ENCODE measurements around the gene ASB7.

The ASB7 gene

DNA sequence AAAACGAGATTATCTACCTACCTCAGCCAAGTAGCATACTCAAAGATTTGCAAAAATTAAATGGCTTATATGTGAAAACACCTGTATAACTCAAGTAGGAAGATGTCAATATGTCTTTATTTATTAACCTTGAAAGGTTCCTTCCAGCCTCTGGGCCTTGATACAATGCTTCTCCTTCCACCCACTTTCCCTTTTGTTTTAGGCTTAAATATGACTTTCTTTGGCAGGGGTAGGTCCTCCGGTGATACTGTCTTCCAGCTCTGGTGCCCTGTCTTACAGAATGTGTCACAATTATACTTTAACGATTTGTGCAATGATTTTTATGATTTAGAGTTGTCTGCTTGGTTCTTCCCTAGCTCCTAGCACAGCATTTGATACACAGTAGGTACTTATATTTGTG, 4.5 kb upstream of the ASB7 start:
- no peak for DNase-seq (ENCODE audit: low read depth in 2 of 2)

DNA sequence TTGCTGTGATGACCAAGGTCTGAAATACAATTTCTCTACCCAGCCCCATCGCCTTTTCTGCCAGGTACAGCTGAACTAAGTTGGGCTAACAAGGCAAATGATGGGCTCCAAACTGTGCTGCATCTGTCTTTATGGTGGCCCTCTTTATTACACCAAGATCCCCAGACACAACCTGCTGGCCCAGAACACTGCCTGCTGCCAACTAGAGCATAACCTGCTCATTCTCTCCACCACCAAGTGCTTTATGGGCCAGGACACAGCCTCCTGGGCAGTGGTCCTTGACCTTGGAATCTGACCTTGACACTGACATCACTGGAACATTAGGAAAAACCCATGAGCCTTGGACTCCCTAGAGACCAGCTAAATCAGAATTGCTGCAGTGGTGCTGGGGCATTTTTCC, 3.7 kb upstream of the ASB7 start:
- no peak for DNase-seq (ENCODE audit: low read depth in 2 of 2)

DNA sequence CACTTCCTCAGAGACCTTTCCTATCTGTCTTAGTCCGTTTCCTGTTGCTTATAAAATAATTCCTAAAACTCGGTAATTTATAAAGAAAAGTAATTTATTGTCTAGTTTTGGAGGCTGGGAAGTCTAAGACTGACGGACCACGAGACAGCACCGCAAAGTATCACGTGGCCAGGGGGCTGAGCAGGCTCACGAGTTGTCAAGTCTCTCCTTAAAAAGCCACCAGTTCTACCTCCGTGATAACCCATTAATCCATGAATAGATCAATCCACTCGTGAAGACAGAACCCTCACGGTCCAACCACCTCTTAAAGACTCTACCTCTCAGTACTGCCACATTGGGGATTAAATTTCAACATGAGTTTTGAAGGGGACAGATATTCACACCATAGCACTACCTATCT, 1.2 kb upstream of the ASB7 start:
- no peak for DNase-seq (ENCODE audit: low read depth in 2 of 2)

DNA sequence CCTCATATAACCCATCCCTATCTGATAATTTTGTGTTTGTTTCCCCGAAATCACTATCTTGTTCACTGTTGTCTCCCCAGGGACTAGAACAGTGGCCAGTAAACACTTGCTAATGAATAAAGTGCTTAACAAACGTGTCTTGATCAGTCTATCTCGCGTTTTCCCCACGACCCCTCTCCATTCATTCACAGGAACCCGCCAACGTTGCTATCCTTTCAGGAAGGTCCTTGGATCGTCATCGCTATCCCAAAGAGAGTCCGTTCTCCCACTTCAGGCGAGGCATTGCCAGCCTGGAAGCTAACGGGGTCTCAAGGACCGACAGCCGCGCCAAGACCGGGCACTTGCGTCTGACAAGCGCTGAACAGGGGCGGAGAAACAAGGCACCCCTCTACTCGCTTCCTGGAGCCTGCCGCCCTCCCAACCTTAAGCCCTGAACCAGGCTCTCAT, 749 bp upstream of the ASB7 start:
- no peak for DNase-seq (ENCODE audit: low read depth in 2 of 2)

DNA sequence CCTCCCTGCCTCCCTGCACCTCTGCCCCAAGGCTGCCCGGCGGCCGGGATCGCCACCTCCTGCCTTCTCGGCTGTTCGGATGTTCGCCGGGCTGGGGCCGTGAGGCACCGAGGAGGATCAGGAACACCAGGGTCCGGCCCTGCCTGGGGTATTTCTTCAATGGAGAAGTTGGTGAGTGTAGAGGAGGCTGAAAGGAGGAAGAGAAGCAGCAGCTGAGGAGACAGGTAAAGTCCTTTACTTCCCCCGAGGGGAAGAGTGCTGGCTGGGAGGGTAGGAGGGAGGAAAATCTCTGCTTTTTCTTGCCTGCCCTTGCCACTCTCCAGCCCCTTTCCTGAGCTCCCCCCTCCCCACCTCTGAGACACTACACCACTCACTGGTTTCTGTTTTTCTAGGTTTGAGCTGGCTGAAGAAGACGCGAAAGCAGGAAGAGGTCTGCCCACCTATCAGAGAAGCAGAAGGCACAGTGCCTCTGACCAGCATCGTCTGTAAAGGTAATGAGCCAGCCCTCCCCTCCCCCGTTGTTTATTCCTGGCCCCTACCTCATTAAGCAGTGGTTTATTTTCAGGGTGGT, 519 bp downstream of the ASB7 start:
- DNase-seq (ENCODE audit: low read depth in 2 of 2) = no peak

DNA sequence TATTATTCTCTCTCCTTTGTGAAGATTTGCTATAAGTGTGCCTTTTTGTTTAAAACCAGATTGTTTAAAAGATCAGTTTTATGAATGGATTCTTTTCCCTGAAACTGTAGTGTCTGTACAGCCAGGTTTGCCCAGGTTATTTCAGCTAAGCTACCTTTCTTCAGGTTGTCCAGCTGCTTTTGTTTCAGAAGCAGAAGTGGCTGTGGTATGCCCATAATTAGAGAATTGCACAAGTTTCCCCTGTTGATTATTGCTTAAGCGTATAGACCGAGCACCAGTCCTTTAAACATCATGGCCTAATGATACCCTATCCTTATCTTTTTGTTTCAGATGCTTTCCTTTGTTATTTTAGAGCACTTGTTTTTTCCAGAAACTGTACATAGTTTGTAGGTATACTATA, 10.2 kb downstream of the ASB7 start:
- no peak for DNase-seq (ENCODE audit: low read depth in 2 of 2)

DNA sequence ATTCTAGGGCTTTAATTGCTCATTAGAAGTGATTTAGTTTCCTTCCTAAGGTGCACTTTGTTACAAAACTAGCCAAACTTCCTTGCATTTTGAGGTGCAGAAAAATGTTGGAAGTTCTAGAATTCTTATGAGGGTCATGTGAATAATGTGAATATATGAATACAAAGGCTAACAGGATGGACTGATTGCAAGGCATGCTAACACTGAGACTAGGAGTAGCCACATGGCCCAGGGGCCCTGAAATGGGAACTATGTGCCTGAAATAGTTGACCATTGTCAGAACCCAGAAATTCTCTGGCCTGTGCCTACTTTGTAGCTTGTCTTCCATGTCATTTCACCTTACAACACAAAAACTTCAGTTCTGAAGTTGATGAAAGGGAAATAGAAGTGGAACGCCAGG, 10.8 kb downstream of the ASB7 start:
- no peak for DNase-seq (ENCODE audit: low read depth in 2 of 2)

DNA sequence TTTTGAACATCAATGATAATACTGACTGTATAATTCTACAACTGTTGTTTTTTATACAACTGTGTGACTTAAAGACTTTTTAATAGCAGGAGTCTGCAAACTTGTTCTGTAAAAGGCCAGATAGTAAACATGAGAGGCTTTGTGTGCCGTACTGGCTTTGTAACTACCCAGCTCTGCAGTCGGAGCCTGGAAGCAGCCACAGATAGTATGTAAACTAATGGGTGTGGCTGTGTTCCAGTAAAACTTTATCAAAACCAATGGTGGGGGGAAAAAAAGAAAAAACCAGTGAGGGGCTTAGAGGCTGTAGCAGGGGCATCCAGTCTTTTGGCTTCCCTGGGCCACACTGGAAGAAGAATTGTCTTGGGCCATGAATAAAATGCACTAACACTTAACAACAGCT, 11.9 kb downstream of the ASB7 start:
- DNase-seq (ENCODE audit: low read depth in 2 of 2) = no peak

DNA sequence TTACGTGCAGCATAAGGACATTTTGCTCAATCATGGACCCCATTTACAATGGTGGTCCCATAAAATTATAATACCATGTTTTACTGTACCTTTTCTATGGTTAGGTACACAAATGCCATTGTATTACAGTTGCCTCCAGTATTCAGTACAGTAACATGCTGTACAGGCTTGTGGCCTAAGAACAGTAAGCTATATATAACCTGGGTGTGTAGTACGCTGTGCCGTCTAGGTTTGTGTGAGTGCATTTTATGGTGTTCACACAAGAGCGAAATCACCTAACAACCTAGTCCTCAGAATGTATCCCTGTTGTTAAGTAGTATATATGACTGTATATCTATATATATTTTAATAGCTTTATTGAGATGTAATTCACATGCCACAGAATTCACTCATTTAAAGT, 12.5 kb downstream of the ASB7 start:
- no peak for DNase-seq (ENCODE audit: low read depth in 2 of 2)

DNA sequence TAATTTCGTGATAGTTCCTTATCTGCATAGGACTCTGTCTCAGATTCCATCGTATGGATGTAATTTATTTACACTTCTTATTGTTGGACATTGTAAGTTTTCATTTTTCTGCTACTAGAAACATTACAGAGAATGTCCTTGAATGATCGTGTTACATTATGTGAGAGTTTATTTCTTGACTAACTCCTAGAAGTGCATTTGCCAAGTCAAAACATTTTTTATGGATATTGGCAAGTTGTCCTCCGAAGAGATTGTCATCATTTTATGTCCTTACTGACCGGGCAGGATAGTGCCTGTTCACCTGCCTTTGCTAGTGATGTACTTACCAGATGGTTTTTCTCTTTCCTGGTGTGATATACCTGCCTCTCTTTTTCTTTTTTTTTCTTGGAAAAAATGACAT, 13.4 kb downstream of the ASB7 start:
- no peak for DNase-seq (ENCODE audit: low read depth in 2 of 2)

DNA sequence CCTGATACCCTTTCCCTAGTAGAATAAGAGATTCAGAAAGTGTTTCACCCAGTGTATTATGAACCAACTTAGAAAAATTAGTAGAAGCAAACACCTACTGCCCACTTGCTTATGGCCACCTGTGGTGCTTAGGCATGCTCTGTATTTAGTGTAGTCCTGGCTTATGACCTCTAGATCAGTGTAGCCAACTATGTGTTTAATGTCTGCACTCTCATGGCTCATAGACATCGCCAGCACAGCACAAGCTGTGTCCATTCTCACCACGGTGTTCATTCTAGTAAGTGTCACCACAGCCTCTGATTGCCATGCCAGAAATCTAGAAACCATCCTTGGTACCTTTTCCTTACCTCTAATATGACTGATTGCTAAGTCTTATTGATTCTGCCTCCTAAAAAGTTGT, 14.3 kb downstream of the ASB7 start:
- DNase-seq (ENCODE audit: low read depth in 2 of 2) = no peak

DNA sequence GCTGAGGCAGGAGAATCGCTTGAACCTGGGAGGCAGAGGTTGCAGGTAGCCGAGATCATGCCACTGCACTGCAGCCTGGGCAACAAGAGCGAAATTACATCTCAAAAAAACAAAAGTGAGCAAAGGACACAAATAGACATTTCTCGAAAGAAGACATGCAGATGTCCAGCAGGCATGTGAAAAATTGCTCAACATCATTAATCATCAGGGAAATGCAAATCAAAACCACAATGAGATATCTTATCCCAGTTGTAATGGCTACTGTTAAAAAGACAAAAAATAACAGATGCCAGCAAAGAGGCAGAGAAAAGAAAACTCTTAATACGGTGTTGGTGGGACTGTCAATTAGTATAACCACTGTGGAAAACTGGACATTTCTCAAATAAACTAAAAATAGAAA, 20.9 kb downstream of the ASB7 start:
- DNase-seq (ENCODE audit: low read depth in 2 of 2) = no peak

DNA sequence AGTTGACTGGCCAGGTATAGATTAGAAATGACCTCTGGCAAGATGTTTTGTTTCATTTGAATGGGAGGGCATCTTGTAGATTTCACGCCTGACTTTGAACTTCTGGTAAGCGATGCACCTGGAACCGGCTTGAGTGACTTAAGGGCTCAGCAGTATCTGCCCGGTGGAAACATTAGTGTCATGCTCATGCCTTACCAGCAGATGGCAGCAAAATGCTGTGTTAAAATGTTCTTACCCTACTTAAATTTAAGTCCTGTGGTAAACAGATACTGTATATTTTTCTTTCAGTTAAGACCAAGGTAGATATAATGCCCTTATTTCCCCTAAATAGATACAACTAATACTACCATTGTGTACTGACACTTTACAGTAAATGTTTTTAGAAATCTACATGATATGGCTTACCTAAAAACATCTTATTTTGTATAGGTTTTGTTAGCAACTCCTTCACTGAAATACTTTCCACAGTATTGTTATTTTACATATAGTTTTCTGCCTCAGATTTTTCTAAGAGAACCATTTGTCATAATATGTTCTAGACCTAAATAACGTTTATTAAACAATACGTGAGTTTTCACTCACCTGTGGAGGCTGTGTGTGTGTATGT, 25.5 kb downstream of the ASB7 start:
- DNase-seq (ENCODE audit: low read depth in 2 of 2) = peak; percentile 15 to 64

DNA sequence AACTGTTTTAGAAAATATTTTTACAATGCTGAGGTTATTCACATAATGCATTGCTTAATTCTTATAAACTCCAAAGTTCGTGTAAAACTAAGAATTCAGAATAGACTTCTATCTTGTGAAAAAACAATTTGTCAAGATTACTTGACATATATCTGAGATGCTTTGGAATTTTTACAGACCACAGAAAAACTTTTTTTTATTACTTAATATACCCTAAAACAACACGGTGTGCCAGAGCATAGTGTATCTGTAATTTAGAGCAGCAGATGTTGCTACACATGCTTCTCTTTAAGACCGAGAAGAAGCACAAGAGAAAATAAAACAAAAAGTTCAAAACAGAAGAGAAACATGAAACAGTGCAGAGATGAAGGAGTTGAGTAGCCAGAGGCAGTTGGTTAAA, 26.4 kb downstream of the ASB7 start:
- DNase-seq (ENCODE audit: low read depth in 2 of 2) = no peak

DNA sequence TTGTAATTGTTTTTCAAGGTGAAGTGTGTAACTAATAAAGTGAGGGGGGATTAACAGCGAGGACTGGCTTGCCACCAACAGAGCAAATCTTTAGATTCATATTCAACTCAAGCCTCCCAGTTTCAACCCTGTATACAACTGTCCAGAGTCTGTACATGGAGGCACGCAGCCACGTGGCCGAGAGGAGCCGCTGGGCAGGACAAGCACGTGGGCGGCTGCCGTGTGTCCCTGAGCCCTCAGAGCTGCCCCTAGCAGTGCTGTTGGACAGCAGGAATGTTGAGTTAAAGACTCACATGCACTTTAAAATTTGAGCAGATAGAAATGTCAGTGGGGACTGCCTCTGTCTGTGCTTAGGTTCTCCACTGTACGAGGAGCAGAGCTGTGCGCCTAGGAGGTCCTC, 29.4 kb downstream of the ASB7 start:
- no peak for DNase-seq (ENCODE audit: low read depth in 2 of 2)

DNA sequence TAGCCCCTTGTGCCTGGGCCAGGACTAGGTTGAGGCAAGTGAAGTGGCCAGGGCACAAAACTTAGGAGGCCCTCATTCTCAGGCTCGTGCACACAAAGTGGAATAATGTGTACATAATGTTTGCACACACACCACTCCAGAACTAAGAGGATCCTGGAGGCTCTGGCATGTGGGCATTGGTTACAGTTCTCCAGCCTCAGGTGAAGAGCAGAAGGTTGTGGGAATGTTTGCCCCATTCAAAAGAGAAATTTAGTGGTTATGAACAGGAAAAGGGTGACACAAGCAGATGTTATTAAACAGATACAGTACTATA, 31.3 kb downstream of the ASB7 start:
- no peak for DNase-seq (ENCODE audit: low read depth in 2 of 2)

DNA sequence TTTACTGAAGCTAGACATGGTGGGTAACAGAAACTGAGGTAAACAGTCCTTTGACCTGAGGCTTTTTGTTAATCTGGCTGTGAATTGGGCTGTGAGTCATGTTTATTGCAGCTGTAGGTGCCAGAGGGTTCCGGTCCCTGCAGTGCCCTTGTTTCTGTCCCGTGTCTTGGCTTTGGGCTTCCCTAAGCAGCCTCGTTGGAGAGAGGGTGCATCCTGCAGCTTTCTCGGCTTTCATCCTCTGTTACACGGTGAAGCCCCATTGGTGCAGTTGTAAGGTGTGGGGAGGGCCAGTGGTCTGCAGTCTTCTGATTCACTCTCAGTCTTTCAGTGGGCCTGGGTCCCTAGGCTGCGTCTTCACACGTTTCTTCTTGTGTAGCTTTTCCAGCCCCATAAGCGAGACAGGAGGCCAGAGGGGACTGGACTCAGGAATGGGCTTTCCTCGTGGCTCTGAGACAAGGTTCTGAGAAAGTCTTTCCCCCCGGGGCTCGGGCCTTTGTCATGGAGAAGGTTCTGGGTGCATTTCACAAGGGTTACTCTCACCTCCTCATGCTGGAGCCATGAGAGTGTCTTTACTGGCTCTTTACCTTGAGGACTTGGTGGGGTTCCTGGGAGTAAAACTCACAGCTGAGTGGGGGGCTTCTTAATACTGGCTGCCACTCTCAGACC, 33.1 kb downstream of the ASB7 start:
- no peak for DNase-seq (ENCODE audit: low read depth in 2 of 2)

DNA sequence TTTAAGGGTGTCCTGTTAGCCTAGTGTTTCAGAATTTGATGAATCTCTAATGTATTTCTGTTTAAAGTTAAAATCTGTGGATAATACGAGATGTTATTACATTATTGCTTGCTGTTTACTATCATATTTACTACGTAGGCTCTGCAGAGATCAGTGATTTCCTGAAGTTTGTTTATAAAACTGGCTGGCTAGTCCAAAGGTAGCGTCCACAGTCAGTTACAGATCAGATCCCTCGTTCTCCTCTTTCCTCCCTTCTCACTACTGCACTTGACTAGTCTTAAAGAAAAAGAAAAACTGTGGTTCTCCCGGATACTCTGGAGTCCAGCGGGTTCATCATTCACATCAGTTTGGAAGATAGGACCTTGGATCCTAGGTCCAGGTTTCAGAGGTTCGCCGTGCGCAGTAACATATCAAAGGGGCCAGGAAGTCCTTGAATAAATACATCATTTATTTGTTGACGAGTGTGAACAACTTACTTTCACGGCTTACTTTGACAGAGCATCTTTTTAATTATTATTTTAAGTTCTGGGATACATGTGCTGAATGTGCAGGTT, 35.9 kb downstream of the ASB7 start:
- DNase-seq (ENCODE audit: low read depth in 2 of 2) = no peak

DNA sequence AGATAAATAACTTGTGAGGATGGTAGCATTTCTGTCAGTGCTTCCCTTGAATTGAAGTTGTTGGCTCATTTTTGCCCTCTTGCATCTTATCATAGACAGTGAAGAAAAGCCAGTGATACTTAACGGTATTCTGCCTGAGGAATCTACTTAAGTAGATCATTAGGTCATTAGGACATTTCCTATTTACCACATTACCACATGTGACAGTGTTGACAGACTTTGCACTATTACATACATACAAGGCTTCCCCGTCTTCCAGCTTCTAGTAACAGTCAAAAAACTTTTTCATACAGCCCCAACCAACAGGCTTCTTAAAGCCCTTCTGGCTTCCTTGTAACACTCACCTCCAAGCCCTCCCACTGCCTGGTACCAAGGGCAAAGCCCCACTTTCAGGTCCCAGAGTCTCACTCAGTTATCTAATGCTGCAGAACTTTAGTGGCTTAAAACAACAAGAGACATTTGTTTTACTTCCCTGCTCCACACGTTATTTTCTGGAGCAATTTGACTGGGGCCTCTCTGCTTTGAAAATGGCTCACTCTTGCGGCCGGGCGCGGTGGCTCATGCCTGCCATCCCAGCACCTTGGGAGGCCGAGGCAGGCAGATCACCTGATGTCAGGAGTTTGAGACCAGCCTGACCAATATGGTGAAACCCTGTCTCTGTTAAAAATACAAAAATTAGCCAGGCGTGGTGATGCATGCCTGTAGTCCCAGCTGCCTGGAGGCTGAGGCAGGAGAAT, 40.0 kb downstream of the ASB7 start:
- DNase-seq (ENCODE audit: low read depth in 2 of 2) = no peak

DNA sequence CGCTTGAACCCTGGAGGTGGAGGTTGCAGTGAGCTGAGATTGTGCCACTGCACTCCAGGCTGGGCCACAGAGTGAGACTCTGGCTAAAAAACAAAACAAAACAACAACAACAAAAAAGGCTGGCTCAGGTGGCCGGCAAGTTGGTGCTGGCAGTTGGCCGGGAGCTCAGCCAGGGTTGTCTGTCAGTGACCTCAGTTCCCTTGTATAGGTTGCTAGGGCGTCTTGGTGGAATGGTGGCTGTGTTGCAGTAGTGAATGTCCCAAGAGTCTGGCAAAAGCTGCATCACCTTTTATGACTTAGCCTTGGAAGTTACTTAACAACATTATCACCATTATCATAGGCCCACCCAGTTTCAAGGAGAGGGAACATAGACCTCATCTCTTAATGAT, 40.6 kb downstream of the ASB7 start:
- no peak for DNase-seq (ENCODE audit: low read depth in 2 of 2)

DNA sequence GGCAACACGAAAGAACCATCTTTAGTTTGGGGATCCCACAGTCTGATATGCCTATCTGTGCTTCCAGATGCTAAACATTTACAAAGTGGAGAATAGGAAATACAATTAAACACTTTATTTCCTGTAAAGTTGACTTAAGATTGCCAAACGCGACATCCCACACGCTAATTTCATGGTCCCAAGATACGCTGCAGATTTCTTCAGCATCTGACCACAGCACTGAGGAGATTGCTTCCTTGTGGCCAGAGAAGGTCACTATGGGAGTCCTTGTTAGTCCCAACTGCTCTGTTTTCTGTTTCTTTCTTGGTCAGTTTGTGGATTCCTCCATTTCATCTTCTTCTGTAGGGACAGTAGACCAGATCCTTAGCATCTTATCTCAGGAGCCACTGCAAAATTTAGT, 43.3 kb downstream of the ASB7 start:
- no peak for DNase-seq (ENCODE audit: low read depth in 2 of 2)

DNA sequence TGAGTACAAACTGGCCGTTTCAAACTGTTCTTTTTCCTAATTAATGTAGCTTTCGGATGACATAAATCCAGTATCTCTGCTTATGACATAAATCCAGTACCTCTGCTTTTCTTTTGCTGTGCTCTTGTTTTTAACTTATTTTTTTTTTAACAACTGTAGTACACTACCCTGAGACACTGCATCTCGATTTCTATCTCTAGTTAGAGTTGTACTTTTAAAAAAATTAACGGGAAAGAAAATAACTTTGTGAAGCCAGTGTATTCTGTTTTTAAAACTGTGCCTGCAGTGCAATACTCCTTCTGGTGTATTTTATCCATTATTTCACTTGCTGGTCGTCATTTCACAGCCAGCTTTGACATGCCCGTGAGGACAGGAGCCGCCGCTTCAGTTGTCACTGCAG, 46.6 kb downstream of the ASB7 start:
- no peak for DNase-seq (ENCODE audit: low read depth in 2 of 2)

DNA sequence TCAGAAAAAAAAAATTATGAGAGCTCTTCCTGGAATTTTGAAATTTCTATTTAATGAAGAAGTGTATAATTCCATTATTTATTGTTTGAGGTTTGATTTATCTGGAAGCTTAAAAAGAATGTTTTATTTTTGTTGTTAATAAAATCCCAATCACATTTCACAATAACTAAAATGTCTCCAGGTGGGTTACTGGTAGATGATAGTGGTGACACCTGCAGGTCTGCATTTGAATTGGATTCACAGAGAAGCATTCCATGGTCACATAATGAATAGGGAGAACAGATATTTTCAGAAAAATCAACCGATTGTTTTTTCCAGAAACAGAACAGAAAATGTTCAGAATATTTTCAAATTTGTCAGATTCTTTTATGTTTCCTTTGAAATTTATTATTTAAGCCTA, 48.3 kb downstream of the ASB7 start:
- no peak for DNase-seq (ENCODE audit: low read depth in 2 of 2)

Measured in stimulated activated CD4-positive, alpha-beta T cell treated with anti-CD3 and anti-CD28 coated beads, Interleukin-1b, Interleukin-23, amount 100 ng/mL, for 4 hours (primary cell).